Transverse colon (tissue), 4 donors: Measurements from ENCODE around the gene MVP.

Experiments
- CTCF ChIP-seq, 5 experiments: fragments of 200-600 bp in 3 of 5; fragments of 450-650 bp in 2 of 5; sonication (generic) in 3 of 5; IDR thresholded peaks; 1 replicate in 2 of 5; 2 replicates in 3 of 5; pipeline ENCODE4 v1.5.1; 2016 to 2017; ENCODE audit warnings: antibody characterized with exemption in 5 of 5, inconsistent platforms in 3 of 5, mild to moderate bottlenecking in 2 of 5, moderate library complexity in 1 of 5
- EP300 ChIP-seq: sonication (generic); formaldehyde crosslinking; IDR thresholded peaks from one replicate; pipeline ENCODE4 v1.6.1; 2017; ENCODE audit warnings: antibody characterized with exemption, low read depth
- POLR2A ChIP-seq: fragments of 450-650 bp; IDR thresholded peaks from one replicate; pipeline ENCODE4 v1.6.1; 2016; ENCODE audit warnings: antibody characterized with exemption, mild to moderate bottlenecking, moderate library complexity
- POLR2AphosphoS5 ChIP-seq, 3 donors: sonication (generic); formaldehyde crosslinking; IDR thresholded peaks; one replicate each; pipeline ENCODE4 v1.6.1; 2016; ENCODE audit warnings: antibody characterized with exemption in 3 of 3

- no peak for TF ChIP-seq CTCF (IDR thresholded peaks at IDR 0.05)
- TF ChIP-seq POLR2A, result no peak
- no peak for TF ChIP-seq POLR2AphosphoS5 (IDR thresholded peaks at IDR 0.05)
- no peak for TF ChIP-seq EP300
These were observed 74.1 kb downstream of the MVP start for GRCh38 chr16:29894352-29894751.
